HG02852 (cell line): ENCODE results near the gene C13orf46.
"Not testable (repeated sequence)": the region's sequence is repeated elsewhere in the genome, so short reads cannot be mapped to it uniquely, and the experiment has no call there.

ENCODE experiments used
- ATAC-seq: cut with Tn5 transposase; IDR thresholded peaks from one replicate; pipeline ENCODE4 v1.9.1; 2021; ENCODE audit warnings: mild to moderate bottlenecking, moderate library complexity; ENCODE audit not compliant: unreplicated experiment

Gene C13orf46

GRCh38 chr13:113913408-113913807 is 60.5 kb downstream of the C13orf46 start:
- not testable (repeated sequence) for ATAC-seq

- ATAC-seq, result no peak
Measured at GRCh38 chr13:113912596-113912995, 61.3 kb downstream of the C13orf46 start.

- ATAC-seq, result no peak
Measured at GRCh38 chr13:113907635-113908617, 66.0 kb downstream of the C13orf46 start.

GRCh38 chr13:113906571-113906970 is 67.3 kb downstream of the C13orf46 start:
- no peak for ATAC-seq

GRCh38 chr13:113905942-113906341 is 67.9 kb downstream of the C13orf46 start:
- no peak for ATAC-seq

- ATAC-seq, result no peak
Measured at GRCh38 chr13:113905018-113905417, 68.9 kb downstream of the C13orf46 start.

GRCh38 chr13:113904411-113904810 is 69.5 kb downstream of the C13orf46 start:
- no peak for ATAC-seq

GRCh38 chr13:113903912-113904311 is 70.0 kb downstream of the C13orf46 start:
- no peak for ATAC-seq
